HG03565 (cell line): ENCODE results near the gene ST7.
"Not testable (repeated sequence)": the region's sequence is repeated elsewhere in the genome, so short reads cannot be mapped to it uniquely, and the experiment has no call there.

Experiments
- ATAC-seq: cut with Tn5 transposase; IDR thresholded peaks from one replicate; pipeline ENCODE4 v1.9.1; 2021; ENCODE audit warnings: mild to moderate bottlenecking, moderate library complexity; ENCODE audit not compliant: unreplicated experiment

ST7 gene

GRCh38 chr7:117021366-117021765 lies 68.1 kb downstream of the ST7 start:
- no peak for ATAC-seq

GRCh38 chr7:117021986-117022385 lies 68.7 kb downstream of the ST7 start:
- ATAC-seq = no peak

GRCh38 chr7:117023325-117023854 lies 70.1 kb downstream of the ST7 start:
- ATAC-seq = peak; percentile 83

GRCh38 chr7:117024811-117025210 lies 71.5 kb downstream of the ST7 start:
- no peak for ATAC-seq

- ATAC-seq = no peak
Observed at GRCh38 chr7:117025891-117026290, 72.6 kb downstream of the ST7 start.

- ATAC-seq = not testable (repeated sequence)
Observed at GRCh38 chr7:117030346-117030745, 77.0 kb downstream of the ST7 start.

- ATAC-seq = not testable (repeated sequence)
Observed at GRCh38 chr7:117030793-117031192, 77.5 kb downstream of the ST7 start.

- no peak for ATAC-seq
Observed at GRCh38 chr7:117032810-117033209, 79.5 kb downstream of the ST7 start.

- no peak for ATAC-seq
Observed at GRCh38 chr7:117034851-117035464, 81.7 kb downstream of the ST7 start.

- no peak for ATAC-seq
Observed at GRCh38 chr7:117035465-117035862, 82.2 kb downstream of the ST7 start.

GRCh38 chr7:117036053-117036669 lies 82.9 kb downstream of the ST7 start:
- ATAC-seq = no peak

- ATAC-seq = no peak
Observed at GRCh38 chr7:117036836-117037235, 83.5 kb downstream of the ST7 start.

GRCh38 chr7:117038408-117038807 lies 85.1 kb downstream of the ST7 start:
- ATAC-seq = no peak

GRCh38 chr7:117041007-117041406 lies 87.7 kb downstream of the ST7 start:
- peak; percentile 92 for ATAC-seq

- ATAC-seq = no peak
Observed at GRCh38 chr7:117041822-117042221, 88.5 kb downstream of the ST7 start.

GRCh38 chr7:117043108-117043825 lies 90.0 kb downstream of the ST7 start:
- ATAC-seq = no peak

GRCh38 chr7:117044664-117045063 lies 91.4 kb downstream of the ST7 start:
- ATAC-seq = no peak

- no peak for ATAC-seq
Observed at GRCh38 chr7:117045927-117046710, 92.8 kb downstream of the ST7 start.

GRCh38 chr7:117047496-117047895 lies 94.2 kb downstream of the ST7 start:
- ATAC-seq = no peak

- no peak for ATAC-seq
Observed at GRCh38 chr7:117048114-117048866, 95.0 kb downstream of the ST7 start.
